DND-41 (cell line): ENCODE measurements around the gene PITPNC1.

ENCODE experiments used
- EZH2 ChIP-seq: IDR thresholded peaks from 3 replicates; pipeline ENCODE4 v1.6.1; 2012; ENCODE audit warnings: borderline replicate concordance, low read depth, mild to moderate bottlenecking, moderate library complexity, low read length, inconsistent platforms; ENCODE audit not compliant: severe bottlenecking
- TF ChIP-seq, protein P1 (sequence below): IDR thresholded peaks from 2 replicates; pipeline ENCODE4 v1.5.1; 2012; ENCODE audit warnings: borderline replicate concordance, low read length, moderate library complexity, mild to moderate bottlenecking; ENCODE audit not compliant: poor library complexity, severe bottlenecking; ENCODE audit errors: extremely low read depth

DNA sequence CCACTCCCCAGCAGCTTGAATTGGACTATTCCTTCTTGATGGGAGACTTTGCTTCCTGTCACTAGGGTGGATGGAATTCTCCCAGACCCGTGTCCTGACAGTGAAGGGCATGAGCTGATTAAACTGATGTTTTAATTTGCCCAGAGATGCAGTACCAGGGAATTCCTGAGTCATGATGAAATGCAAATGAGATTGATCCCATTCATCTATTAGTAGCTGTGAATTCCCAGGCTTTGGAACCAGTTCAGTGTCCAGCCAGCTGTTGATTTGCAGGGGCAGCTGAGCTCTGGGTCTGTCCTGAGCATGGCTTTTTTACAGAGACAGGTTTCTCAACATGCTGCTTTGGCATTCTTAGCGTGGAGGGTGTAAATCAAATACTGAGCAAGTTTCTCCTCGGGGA is 157.9 kb downstream of the PITPNC1 start:
- TF ChIP-seq, protein P1, sequence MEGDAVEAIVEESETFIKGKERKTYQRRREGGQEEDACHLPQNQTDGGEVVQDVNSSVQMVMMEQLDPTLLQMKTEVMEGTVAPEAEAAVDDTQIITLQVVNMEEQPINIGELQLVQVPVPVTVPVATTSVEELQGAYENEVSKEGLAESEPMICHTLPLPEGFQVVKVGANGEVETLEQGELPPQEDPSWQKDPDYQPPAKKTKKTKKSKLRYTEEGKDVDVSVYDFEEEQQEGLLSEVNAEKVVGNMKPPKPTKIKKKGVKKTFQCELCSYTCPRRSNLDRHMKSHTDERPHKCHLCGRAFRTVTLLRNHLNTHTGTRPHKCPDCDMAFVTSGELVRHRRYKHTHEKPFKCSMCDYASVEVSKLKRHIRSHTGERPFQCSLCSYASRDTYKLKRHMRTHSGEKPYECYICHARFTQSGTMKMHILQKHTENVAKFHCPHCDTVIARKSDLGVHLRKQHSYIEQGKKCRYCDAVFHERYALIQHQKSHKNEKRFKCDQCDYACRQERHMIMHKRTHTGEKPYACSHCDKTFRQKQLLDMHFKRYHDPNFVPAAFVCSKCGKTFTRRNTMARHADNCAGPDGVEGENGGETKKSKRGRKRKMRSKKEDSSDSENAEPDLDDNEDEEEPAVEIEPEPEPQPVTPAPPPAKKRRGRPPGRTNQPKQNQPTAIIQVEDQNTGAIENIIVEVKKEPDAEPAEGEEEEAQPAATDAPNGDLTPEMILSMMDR: no peak
- no peak for TF ChIP-seq EZH2
